Retinal pigment epithelial cell (primary cell): ENCODE results near the gene SMIM30.
"Not testable (repeated sequence)": the region's sequence is repeated elsewhere in the genome, so short reads cannot be mapped to it uniquely, and the experiment has no call there.

Experiments
- DNase-seq: peaks from one replicate; pipeline ENCODE4 v3.0.0-alpha.2; 2010; ENCODE audit warnings: low read depth
- H3K4me3 ChIP-seq: 2 replicates; pipeline ENCODE4 v1.5.1; 2011; ENCODE audit warnings: mild to moderate bottlenecking, low read length, control low read depth, moderate library complexity
- CTCF ChIP-seq: conservative IDR thresholded peaks from 2 replicates; pipeline ENCODE4 v1.5.1; 2011; ENCODE audit warnings: low read depth, low read length, control low read depth, inconsistent platforms

SMIM30 gene

GRCh38 chr7:113118074-113118959, at the start of gene SMIM30:
Gene SMIM30, minus strand, starts transcription at chr7:113118554. Its CDS starts 976 bp downstream, at chr7:113117578.
- TF ChIP-seq CTCF, result peak; percentile 18

GRCh38 chr7:113166176-113166575, 47.8 kb upstream of the SMIM30 start:
- not testable (repeated sequence) for DNase-seq, H3K4me3 ChIP-seq

More at GRCh38 chr7:113118074-113118959, at the start of gene SMIM30:
- peak; percentile 62 for DNase-seq
- peak within 1 kb of the TSS; percentile 76 for H3K4me3 ChIP-seq

- no peak overlapping the region for H3K4me3 ChIP-seq
- no peak for TF ChIP-seq CTCF
- DNase-seq, result no peak
These were observed 42.7 kb upstream of the SMIM30 start for GRCh38 chr7:113161050-113161449.

GRCh38 chr7:113159746-113160339, 41.5 kb upstream of the SMIM30 start:
- no peak for DNase-seq
- H3K4me3 ChIP-seq, result no peak overlapping the region
- peak; percentile 82 for TF ChIP-seq CTCF

GRCh38 chr7:113158756-113159155, 40.4 kb upstream of the SMIM30 start:
- no peak for DNase-seq
- TF ChIP-seq CTCF, result no peak
- H3K4me3 ChIP-seq, result no peak overlapping the region

GRCh38 chr7:113154117-113154516, 35.8 kb upstream of the SMIM30 start:
- TF ChIP-seq CTCF, result no peak
- H3K4me3 ChIP-seq, result no peak overlapping the region
- DNase-seq, result no peak

- H3K4me3 ChIP-seq, result no peak overlapping the region
- no peak for TF ChIP-seq CTCF
- no peak for DNase-seq
These were observed 26.5 kb upstream of the SMIM30 start for GRCh38 chr7:113144817-113145216.
